Activated CD4-positive, alpha-beta memory T cell treated with anti-CD3 and anti-CD28 coated beads for 36 hours (primary cell): ENCODE results near the gene ISM1. TPM values are rescaled to one million over a fixed set of nuclear protein-coding genes. Genes with fewer than 3 reads are reported as not detected.

Experiments
- CTCF ChIA-PET: fragments of 350-600 bp; sonication (Branson Sonifier 250); formaldehyde crosslinking; loops from one replicate; lab custom pipeline; 2021; ENCODE audit warnings: antibody characterized with exemption, inconsistent platforms; lab: Charles Lee
- POLR2A ChIA-PET: fragments of 350-600 bp; sonication (Branson Sonifier 250); formaldehyde crosslinking; loops from one replicate; lab custom pipeline; 2021; ENCODE audit warnings: antibody characterized with exemption; lab: Charles Lee
- DNase-seq: peaks from one replicate; pipeline ENCODE4 v3.0.0-alpha.2; 2020
- H3K27ac Mint-ChIP-seq: one replicate; pipeline ENCODE4 v1.8.0; 2021; ENCODE audit warnings: mixed read lengths
- H3K27me3 Mint-ChIP-seq: one replicate; pipeline ENCODE4 v1.8.0; 2021; ENCODE audit warnings: mixed read lengths
- H3K36me3 Mint-ChIP-seq: one replicate; pipeline ENCODE4 v1.8.0; 2021; ENCODE audit warnings: mixed read lengths
- H3K4me1 Mint-ChIP-seq: one replicate; pipeline ENCODE4 v1.8.0; 2021; ENCODE audit warnings: low read depth, mixed read lengths
- H3K4me3 Mint-ChIP-seq: one replicate; pipeline ENCODE4 v1.8.0; 2021; ENCODE audit warnings: mild to moderate bottlenecking, mixed read lengths
- H3K9me3 Mint-ChIP-seq: one replicate; pipeline ENCODE4 v1.8.0; 2021; ENCODE audit warnings: mixed read lengths
- intact Hi-C: fragments of 100-400 bp; cut with micrococcal nuclease; formaldehyde crosslinking; loops from one replicate; pipeline ENCODE4 v1.15.1; 2023
- total RNA-seq, 2 experiments: library from RNA; stranded (reverse); gene quantifications; one replicate each; pipeline ENCODE4 v1.2.3, GENCODE V29; 2021

The ISM1 gene
- total RNA-seq, 2 experiments from 2014 or later: 0.34 to 0.36 TPM

- intact Hi-C loops: loop anchor here (1.0 kb wide), 1 partner anchor 184 kb away; no protein-coding TSS in a partner anchor
- Mint-ChIP-seq H3K36me3 (peaks cover 1% of the 10 kb centered on the region), H3K27ac (no peak overlapping the region), H3K4me1 (no peaks in the 10 kb centered on the region), H3K4me3 (no peak overlapping the region), H3K9me3 (no peaks in the 10 kb centered on the region), H3K27me3 (no peaks in the 10 kb centered on the region)
- DNase-seq: peak; percentile 57
- CTCF ChIA-PET: interaction anchor here (0.5 to 3.1 kb wide), 27 partner anchors 8 to 428 kb away, joined by 3 to 53 read pairs (median 3); no protein-coding TSS in a partner anchor
- POLR2A ChIA-PET: no interaction called here
Measured at GRCh38 chr20:13302647-13303450, 81.8 kb downstream of the ISM1 start.

DNA sequence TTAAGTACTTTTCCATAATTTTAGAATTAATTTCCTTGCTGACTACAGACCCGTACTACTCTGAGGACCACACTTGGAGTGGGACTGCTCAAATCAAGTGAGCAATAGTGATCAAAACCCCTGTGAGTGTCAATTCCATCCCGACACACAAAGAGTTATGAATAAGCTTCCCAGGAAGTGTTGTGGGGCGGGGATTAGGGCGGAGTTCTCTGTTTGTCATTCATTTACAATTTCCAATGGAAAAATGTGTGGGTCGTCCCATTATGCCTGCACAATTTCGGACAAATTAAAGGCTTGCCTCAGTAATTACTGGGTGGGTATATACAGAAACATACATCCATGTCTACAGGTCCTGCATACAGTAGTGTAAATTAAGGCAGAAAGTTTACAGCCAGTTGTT, 84.2 kb downstream of the ISM1 start:
- Mint-ChIP-seq H3K4me3 (no peak overlapping the region), H3K27ac (no peak overlapping the region), H3K4me1 (no peaks in the 10 kb centered on the region), H3K27me3 (no peaks in the 10 kb centered on the region), H3K9me3 (no peaks in the 10 kb centered on the region), H3K36me3 (peaks cover 1% of the 10 kb centered on the region)
- POLR2A ChIA-PET: no interaction called here
- intact Hi-C loops: no loop called here
- CTCF ChIA-PET: interaction anchor here (1.1 to 2.8 kb wide), 2 partner anchors 186 to 242 kb away, joined by 3 to 10 read pairs; no protein-coding TSS in a partner anchor
- no peak for DNase-seq

GRCh38 chr20:13307562-13308163, 86.6 kb downstream of the ISM1 start:
- ChIA-PET POLR2A (no interaction called here), CTCF (interaction anchor here (0.9 kb wide), 1 partner anchor 277 kb away, joined by 4 read pairs; no protein-coding TSS in a partner anchor)
- Mint-ChIP-seq H3K27ac (no peak overlapping the region), H3K36me3 (peaks cover 1% of the 10 kb centered on the region), H3K4me1 (no peaks in the 10 kb centered on the region), H3K9me3 (no peaks in the 10 kb centered on the region), H3K27me3 (peaks cover 2% of the 10 kb centered on the region), H3K4me3 (no peak overlapping the region)
- no peak for DNase-seq
- intact Hi-C loops: no loop called here

- DNase-seq: peak; percentile 18
- POLR2A ChIA-PET: no interaction called here
- Mint-ChIP-seq H3K36me3 (no peaks in the 10 kb centered on the region), H3K4me1 (no peaks in the 10 kb centered on the region), H3K27me3 (peaks cover 4% of the 10 kb centered on the region), H3K27ac (no peak overlapping the region), H3K9me3 (peaks cover 12% of the 10 kb centered on the region), H3K4me3 (no peak overlapping the region)
- intact Hi-C loops: no loop called here
- CTCF ChIA-PET: interaction anchor here (2.5 kb wide), 1 partner anchor 10 kb away, joined by 8 read pairs; no protein-coding TSS in a partner anchor
Measured at GRCh38 chr20:13312300-13312699, 91.2 kb downstream of the ISM1 start.

- Mint-ChIP-seq H3K4me1 (no peaks in the 10 kb centered on the region), H3K9me3 (peaks cover 14% of the 10 kb centered on the region), H3K27me3 (peaks cover 4% of the 10 kb centered on the region), H3K36me3 (no peaks in the 10 kb centered on the region), H3K27ac (no peak overlapping the region), H3K4me3 (no peak overlapping the region)
- no peak for DNase-seq
- POLR2A ChIA-PET: no interaction called here
- intact Hi-C loops: no loop called here
- CTCF ChIA-PET: interaction anchor here (2.5 kb wide), 1 partner anchor 11 kb away, joined by 8 read pairs; no protein-coding TSS in a partner anchor
Measured at GRCh38 chr20:13313201-13313600, 92.1 kb downstream of the ISM1 start.

GRCh38 chr20:13317439-13317838, 96.4 kb downstream of the ISM1 start:
- H3K4me1 Mint-ChIP-seq: peaks cover 2% of the 10 kb centered on the region
- no peak overlapping the region for H3K4me3 Mint-ChIP-seq
- intact Hi-C loops: no loop called here
- peaks cover 14% of the 10 kb centered on the region for H3K9me3 Mint-ChIP-seq
- H3K36me3 Mint-ChIP-seq: no peaks in the 10 kb centered on the region
- DNase-seq: no peak
- no peak overlapping the region for H3K27ac Mint-ChIP-seq
- H3K27me3 Mint-ChIP-seq: peaks cover 1% of the 10 kb centered on the region
- CTCF ChIA-PET: no interaction called here
- POLR2A ChIA-PET: no interaction called here

DNA sequence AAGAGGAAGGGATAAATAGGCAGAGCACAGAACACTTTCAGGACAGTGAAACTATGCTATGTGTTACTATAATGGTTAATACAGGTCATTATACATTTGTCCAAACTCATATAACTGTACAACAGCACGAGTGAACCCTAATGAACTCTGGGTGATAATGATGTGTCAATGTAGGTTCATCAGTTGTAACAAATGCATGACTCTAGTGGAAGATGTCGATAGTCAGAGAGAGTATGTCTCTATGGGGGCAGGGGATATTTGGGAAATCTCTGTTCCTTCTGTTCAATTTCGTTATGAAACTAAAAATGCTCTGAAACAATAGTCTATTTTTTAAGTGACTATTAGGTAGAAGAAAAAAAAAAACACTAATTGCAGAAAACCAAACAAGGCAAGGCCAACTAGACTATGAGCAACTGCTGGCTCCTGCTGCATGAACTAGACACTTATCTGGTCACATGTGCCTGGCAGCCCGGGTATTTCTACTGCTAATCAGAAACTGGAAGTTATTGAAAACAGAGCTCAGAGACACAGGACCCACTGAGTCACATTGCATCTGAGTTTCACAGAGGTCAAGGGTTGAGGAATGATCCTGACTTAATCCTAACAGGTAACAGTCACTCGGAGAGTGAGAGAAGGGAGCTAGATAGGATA, 97.9 kb downstream of the ISM1 start:
- intact Hi-C loops: no loop called here
- no peaks in the 10 kb centered on the region for H3K36me3 Mint-ChIP-seq
- peaks cover 3% of the 10 kb centered on the region for H3K4me1 Mint-ChIP-seq
- peaks cover 3% of the 10 kb centered on the region for H3K27me3 Mint-ChIP-seq
- H3K4me3 Mint-ChIP-seq: no peak overlapping the region
- POLR2A ChIA-PET: interaction anchor here (0.6 kb wide), 1 partner anchor 45 kb away, joined by 3 read pairs; no protein-coding TSS in a partner anchor
- H3K9me3 Mint-ChIP-seq: peaks cover 14% of the 10 kb centered on the region
- CTCF ChIA-PET: no interaction called here
- no peak for DNase-seq
- H3K27ac Mint-ChIP-seq: no peak overlapping the region

GRCh38 chr20:13320702-13321101, 99.6 kb downstream of the ISM1 start:
- no peak overlapping the region for H3K4me3 Mint-ChIP-seq
- H3K36me3 Mint-ChIP-seq: no peaks in the 10 kb centered on the region
- H3K27me3 Mint-ChIP-seq: peaks cover 7% of the 10 kb centered on the region
- peaks cover 3% of the 10 kb centered on the region for H3K4me1 Mint-ChIP-seq
- no peak overlapping the region for H3K27ac Mint-ChIP-seq
- POLR2A ChIA-PET: interaction anchor here (0.6 kb wide), 1 partner anchor 66 kb away, joined by 3 read pairs; no protein-coding TSS in a partner anchor
- DNase-seq: no peak
- intact Hi-C loops: no loop called here
- CTCF ChIA-PET: no interaction called here
- peaks cover 12% of the 10 kb centered on the region for H3K9me3 Mint-ChIP-seq

- intact Hi-C loops: no loop called here
Measured at GRCh38 chr20:13321416-13321815, 100.3 kb downstream of the ISM1 start.

DNA sequence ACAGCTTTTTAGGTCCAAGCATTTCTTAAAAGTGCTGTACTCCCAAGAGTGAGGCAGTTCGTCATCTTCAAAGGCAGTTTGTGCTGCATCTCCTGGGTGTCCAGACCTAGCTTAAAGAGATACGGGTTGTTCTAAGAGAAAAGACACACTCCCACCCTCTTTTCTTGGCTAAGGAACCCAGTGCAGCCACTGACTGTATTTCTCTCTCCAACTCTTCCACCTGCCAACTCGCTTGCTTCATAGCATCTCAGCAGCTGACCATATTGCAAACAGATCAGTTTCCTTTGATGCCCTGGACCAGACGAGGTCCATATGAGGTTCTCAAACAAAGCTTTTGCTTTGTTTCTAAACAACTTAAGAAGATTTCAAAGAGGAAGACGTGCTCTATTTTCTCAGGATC, 101.1 kb downstream of the ISM1 start:
- peaks cover 8% of the 10 kb centered on the region for H3K27me3 Mint-ChIP-seq
- H3K4me3 Mint-ChIP-seq: no peak overlapping the region
- POLR2A ChIA-PET: no interaction called here
- H3K4me1 Mint-ChIP-seq: peaks cover 3% of the 10 kb centered on the region
- H3K36me3 Mint-ChIP-seq: no peaks in the 10 kb centered on the region
- no peak overlapping the region for H3K27ac Mint-ChIP-seq
- CTCF ChIA-PET: interaction anchor here (1.4 kb wide), 1 partner anchor 19 kb away, joined by 3 read pairs; no protein-coding TSS in a partner anchor
- intact Hi-C loops: no loop called here
- peaks cover 3% of the 10 kb centered on the region for H3K9me3 Mint-ChIP-seq
- no peak for DNase-seq

More at GRCh38 chr20:13321416-13321815, 100.3 kb downstream of the ISM1 start:
- H3K4me1 Mint-ChIP-seq: peaks cover 3% of the 10 kb centered on the region
- no peak overlapping the region for H3K27ac Mint-ChIP-seq
- H3K36me3 Mint-ChIP-seq: no peaks in the 10 kb centered on the region
- H3K4me3 Mint-ChIP-seq: no peak overlapping the region
- peaks cover 7% of the 10 kb centered on the region for H3K27me3 Mint-ChIP-seq
- ChIA-PET POLR2A (no interaction called here), CTCF (interaction anchor here (1.4 kb wide), 1 partner anchor 18 kb away, joined by 3 read pairs; no protein-coding TSS in a partner anchor)
- no peak for DNase-seq
- H3K9me3 Mint-ChIP-seq: peaks cover 10% of the 10 kb centered on the region

DNA sequence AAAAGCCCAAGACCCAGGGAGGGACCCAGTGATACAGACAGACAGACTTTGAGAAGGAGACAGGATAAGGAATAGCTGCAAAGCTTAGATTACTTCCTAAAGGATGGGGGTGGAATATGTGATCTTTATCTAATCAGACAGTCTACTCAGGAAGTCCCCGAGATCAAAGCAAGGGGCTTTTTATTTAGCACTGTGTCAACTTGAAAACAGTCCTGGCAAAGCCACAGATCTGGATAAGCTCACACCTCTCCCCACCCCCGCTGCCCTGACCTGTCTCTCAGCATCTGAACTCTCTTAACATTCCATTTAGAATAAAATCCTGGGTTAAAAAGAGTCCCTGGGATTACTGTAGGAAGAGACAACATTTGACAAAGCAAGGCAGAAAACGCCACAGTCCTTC, 101.5 kb downstream of the ISM1 start:
- Mint-ChIP-seq H3K36me3 (no peaks in the 10 kb centered on the region), H3K27me3 (peaks cover 10% of the 10 kb centered on the region), H3K9me3 (peaks cover 2% of the 10 kb centered on the region), H3K27ac (no peak overlapping the region), H3K4me1 (peaks cover 3% of the 10 kb centered on the region), H3K4me3 (no peak overlapping the region)
- POLR2A ChIA-PET: no interaction called here
- CTCF ChIA-PET: interaction anchor here (1.1 to 1.4 kb wide), 2 partner anchors 19 to 465 kb away, joined by 3 read pairs; no protein-coding TSS in a partner anchor
- no peak for DNase-seq
- intact Hi-C loops: no loop called here
